HG02840 (cell line): ENCODE measurements around the gene C1orf174.
A peak's percentile ranks its signal among the peaks of the same experiment; 100 is the strongest.

Experiments
- ATAC-seq: cut with Tn5 transposase; IDR thresholded peaks from one replicate; pipeline ENCODE4 v1.9.1; 2021; ENCODE audit warnings: mild to moderate bottlenecking, moderate library complexity, moderate number of reproducible peaks; ENCODE audit not compliant: unreplicated experiment, low FRiP score

Gene C1orf174

DNA sequence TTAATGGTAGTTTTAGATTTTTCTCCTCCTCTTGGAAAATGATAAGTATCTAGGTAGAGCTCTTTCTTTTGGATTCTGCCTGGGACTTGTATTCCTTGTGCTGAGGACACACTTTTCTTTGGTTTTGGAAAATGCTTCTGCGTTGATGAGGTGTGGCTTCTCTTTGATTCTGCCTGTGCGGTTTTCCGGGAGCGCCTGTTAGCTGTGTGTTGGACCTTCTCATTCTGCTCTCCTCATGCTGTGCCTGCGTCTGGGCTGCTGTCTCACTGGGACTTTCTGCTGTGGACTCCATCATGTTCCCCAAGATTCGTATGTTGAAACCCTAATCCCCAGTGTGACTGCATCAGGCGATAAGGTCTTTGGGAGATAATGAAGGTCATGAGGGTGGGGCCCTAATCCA, 21.0 kb downstream of the C1orf174 start:
- ATAC-seq: no peak

DNA sequence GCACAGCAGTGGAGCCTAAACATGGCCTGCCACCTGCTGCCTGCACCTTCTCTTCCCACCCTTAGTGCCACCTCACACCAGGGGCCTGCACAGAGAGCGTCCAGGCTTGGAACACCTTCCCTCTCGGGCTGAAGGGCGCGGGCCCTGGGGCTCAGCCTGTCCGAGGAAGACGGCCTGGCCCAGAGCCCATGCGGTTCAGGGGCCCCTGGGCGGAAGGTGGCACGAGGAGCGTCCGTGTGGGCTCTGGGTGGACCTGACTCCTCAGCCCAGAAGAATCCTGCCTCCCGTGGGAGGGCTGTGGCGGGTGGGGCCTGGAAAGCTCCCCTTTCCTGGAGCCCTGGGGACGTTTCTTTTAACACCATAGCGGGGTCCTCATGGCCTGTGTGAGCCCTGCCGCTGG, 23.4 kb downstream of the C1orf174 start:
- ATAC-seq: no peak

GRCh38 chr1:3874736-3875135, 25.3 kb downstream of the C1orf174 start:
- ATAC-seq: no peak

- no peak for ATAC-seq
These were observed 27.5 kb downstream of the C1orf174 start for GRCh38 chr1:3872546-3872945.

DNA sequence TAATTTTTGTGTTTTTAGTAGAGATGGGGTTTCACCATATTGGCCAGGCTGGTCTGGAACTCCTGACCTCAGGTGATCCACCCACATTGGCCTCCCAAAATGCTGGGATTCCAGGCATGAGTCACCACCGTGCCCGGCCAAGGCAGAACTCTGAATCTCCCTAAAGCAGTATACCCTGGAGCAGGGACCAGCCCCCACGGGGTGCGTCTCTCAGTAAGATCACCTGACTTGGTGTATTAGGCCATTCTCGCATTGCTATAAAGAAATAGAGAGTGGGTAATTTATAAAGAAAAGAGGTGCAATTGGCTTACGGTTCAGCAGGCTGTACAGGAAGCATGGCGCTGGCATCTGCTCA, 28.6 kb downstream of the C1orf174 start:
- no peak for ATAC-seq

DNA sequence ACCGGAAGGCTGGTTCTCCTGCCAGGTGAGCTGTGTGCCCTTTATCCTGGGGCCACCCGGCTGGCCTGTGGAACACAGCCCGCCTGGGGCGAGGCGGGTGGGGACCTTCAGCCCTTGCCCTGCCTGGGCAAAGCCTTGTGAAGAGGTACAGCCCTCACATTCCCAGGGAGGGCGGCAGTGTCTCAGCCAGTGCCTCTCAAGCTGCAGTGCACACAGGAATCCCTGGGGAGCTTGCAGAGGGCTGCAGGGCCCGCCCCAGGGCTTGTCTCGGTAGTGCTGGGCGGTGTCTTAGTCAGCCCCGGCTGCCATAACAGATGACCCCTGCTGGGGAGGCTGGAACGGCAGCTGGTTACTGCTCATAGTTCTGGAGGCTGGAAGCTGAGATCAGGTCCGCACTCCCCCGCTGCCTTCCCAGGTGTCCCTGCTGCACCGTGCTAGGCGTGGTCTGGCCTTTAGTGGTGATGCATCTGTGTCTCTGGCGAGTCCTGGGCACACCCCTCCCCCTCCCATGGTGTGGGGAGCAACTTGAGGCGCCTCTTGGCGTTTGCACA, 30.2 kb downstream of the C1orf174 start:
- no peak for ATAC-seq

DNA sequence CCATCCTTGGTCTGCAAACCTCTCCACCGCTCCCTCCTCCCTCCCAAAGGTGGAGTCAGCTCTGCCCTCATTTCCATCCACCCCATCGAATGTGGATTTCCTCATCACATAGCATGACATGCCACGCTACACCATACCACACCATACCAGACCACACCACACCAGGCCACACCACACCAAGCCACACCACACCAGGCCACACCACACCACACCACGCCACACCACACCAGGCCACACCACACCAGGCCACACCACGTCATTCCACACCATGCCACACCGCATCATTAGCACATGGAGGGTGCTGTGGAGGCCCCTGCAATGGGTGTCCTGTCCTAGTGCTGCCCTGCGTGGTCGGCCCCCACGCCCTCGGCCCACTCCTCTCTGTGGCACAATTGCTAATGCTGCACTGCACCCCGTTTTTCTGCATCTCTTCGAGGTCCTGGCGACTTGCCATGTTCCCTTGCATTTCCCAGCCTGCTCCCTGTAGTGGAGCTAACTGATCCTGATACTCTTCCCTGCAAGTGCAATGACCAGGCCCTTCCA, 31.5 kb downstream of the C1orf174 start:
- no peak for ATAC-seq

GRCh38 chr1:3865606-3866160, 34.4 kb downstream of the C1orf174 start:
- ATAC-seq: no peak

DNA sequence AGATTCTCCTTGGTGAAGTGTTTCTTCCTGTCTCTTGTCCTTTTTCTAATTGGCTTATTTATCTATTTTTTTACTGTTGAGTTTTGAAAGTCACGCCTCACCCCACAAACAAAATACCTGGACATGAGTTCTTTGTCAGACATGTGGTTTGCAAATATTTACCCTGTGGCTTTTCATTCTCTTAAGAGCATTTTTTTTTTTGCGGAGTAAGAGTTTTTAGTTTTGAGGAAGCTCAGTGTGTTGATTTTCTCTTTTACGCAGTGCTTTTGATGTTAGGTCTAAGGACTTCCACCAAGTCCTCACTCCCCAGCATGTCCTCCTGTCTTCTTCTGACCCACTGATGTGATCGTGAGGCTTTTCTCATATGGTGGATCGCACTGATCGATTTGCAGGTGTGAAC, 35.2 kb downstream of the C1orf174 start:
- ATAC-seq: no peak

GRCh38 chr1:3863231-3863935, 36.7 kb downstream of the C1orf174 start:
- no peak for ATAC-seq

DNA sequence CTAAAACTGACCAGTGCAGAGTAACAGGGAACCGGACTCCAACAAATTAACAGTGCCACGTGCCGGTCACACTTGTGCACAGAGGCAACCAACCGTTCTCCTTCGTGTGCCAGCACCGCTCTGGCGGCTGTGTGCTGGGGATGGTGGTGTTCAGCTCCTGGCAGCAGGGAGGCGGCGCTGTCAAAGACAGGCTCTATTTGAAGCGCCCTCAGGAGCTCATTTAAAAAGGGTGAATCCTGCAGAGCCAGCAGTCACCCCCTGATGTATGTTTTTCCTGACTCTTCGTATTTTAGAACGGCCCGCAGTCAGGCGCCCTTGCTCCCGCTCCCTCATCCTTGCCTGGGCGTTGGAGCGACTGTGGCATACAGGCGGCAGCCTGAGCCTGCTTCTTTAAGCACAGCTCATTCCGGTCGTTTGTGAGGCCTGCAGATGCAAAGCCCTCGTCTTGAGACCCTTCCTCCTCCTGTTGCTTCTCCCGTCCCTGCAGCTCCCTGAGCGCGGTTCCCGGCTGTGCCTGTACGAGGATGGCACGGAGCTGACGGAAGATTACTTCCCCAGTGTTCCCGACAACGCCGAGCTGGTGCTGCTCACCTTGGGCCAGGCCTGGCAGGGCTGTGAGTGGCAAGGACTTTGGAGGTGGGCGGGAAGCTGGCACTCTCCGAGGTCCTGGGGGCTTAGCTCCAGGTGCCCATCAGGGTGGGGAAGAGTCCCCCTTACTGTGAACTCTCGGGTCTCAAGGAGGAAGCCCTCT, 41.7 kb downstream of the C1orf174 start:
- no peak for ATAC-seq

DNA sequence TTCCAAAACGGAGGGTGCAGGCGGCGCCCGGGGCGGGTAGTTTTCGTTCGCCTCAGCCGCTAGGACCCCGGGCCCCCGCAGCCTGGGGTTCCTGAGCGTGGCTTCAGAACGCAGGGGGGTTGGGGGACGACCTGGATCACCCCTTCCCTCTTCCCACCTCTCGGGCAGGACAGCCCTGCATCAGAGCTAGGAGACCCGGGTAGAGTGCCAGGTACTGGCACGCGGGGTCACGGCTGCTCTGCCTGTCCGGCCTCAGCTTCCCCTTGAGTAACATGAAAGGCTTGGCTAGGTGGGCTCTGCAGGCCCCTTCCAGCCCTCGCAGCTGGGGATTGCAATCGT, 42.3 kb downstream of the C1orf174 start:
- no peak for ATAC-seq

DNA sequence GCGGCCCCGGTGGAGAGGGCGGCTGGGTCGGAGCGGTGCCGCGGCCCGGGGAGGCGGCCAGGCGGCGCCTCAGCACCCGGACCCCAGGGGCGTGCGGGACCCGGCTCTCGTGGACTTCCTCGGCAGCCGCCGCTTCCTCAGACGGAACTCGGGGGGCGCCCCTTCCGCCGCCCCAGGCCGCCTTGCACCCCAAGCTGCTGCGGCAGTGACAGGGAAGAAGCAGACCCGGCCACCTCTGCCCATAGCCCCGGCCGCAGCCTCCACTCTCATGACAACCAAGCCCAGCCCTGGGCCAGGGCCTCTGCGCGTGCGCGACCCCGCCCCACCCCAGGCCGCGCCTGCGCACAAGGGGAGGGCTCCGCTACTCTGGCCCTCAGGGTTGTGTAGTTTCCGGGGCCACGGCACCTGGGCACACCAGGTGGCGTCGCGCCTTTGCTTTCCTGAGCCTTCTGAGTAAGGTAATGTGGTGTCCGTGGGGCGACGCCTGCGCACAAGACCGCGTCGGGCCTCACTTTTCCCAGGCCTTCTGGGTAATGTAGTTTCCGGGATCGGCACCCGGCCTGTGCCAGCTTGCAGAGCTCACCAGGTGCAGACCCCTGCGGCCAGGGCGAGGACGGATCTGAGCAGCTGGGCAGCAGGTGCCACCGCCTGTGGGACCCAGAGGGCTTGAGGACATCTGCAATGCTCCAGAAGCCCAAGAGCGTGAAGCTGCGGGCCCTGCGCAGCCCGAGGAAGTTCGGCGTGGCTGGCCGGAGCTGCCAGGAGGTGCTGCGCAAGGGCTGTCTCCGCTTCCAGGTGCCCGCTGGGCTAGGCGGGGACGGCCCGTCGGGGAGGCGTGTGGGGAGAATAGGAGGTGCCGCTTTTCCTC, 42.9 kb downstream of the C1orf174 start, which contains the start of the genes CEP104 and DFFB:
TSS of gene CEP104 (minus strand) at position 289 of the 868 bp plus-strand sequence. CDS start 4,804 bp downstream, outside the sequence.
TSS of gene DFFB (plus strand) at position 554 of the 868 bp plus-strand sequence. CDS start at position 682, 128 bp downstream.
- peak; percentile 92 for ATAC-seq

GRCh38 chr1:3852711-3853485, 47.2 kb downstream of the C1orf174 start:
- ATAC-seq: no peak

DNA sequence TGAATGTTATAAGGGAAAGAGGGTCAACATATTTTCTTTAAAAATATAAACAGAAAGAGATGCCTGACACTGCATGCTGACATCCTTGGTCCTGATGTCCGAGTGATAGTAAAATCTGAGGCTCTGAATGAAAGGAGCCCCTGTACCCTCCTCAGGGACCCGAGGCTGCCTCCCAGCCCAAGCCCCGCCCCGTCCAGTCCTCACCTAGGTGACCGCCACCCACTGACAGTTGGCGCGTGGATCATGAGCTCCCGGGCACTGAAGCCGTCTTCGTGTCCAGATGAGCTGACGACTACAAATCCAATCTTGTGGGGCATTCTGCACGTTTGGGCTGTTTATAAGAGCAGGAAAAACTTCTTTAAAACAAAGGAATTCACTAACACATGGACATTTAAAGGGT, 48.0 kb downstream of the C1orf174 start:
- ATAC-seq: no peak

DNA sequence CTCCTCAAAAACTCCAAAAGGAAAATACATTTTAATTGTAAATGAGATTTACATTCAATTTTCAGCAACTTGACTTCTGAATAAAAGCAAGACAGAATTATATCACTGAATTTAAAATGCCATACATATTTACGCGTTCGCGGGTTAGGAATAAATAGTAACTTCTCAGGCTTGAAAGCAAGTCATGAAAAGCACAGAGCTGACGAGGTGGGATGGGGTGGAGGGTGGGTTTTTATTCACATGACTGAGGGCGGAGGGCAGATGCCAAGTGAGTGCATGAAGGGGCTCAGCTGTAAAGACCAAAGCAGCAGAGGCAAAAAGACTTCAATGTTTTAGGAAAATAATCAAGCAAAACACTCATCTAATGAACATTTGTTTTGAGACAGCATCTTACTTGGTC, 48.8 kb downstream of the C1orf174 start:
- no peak for ATAC-seq

DNA sequence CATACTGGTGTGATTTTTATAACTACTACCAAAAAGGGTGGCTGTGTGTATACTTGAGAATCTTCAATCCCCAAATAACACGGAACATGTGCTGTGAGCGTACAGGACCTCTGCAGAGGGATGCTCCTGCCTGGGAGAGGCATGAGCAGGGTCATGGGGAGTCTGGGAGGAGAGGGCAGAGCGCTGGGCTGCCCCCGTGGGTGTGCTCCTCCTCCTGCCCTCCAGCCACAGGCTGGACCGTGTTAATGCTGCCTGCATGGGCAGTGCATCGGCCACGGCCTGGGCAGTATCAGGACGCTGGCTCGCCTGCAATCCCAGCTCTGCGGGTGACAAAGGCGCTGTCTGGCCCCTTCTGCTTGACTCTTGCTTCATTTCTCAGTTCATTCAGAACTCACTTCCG, 49.2 kb downstream of the C1orf174 start:
- ATAC-seq: no peak

- no peak for ATAC-seq
These were observed 53.0 kb downstream of the C1orf174 start for GRCh38 chr1:3847081-3847480.

- no peak for ATAC-seq
These were observed 53.5 kb downstream of the C1orf174 start for GRCh38 chr1:3846541-3846940.
